Sigmoid colon (tissue), 4 donors: ENCODE data around the gene ARID5A.
A peak's percentile ranks its signal among the peaks of the same experiment; 100 is the strongest.

ENCODE experiments used
- EP300 ChIP-seq, 4 donors: sonication (generic); formaldehyde crosslinking; IDR thresholded peaks; one replicate each; pipeline ENCODE4 v1.6.1; 2017; ENCODE audit warnings: antibody characterized with exemption in 4 of 4
- POLR2A ChIP-seq, 2 donors: fragments of 450-650 bp; IDR thresholded peaks; one replicate each; pipeline ENCODE4 v1.6.1; 2016; ENCODE audit warnings: antibody characterized with exemption in 2 of 2, mild to moderate bottlenecking in 2 of 2, moderate library complexity in 2 of 2
- POLR2AphosphoS5 ChIP-seq, 4 donors: sonication (generic); formaldehyde crosslinking; IDR thresholded peaks; one replicate each; pipeline ENCODE4 v1.6.1; 2017; ENCODE audit warnings: antibody characterized with exemption in 4 of 4
- TF ChIP-seq, protein P1 (sequence below), 4 experiments: fragments of 450-650 bp in 3 of 4; fragments of 200-600 bp in 1 of 4; IDR thresholded peaks; one replicate each; pipeline ENCODE4 v1.5.1; 2016 to 2019; ENCODE audit warnings: antibody characterized with exemption in 4 of 4, mild to moderate bottlenecking in 3 of 4, moderate library complexity in 2 of 4

DNA sequence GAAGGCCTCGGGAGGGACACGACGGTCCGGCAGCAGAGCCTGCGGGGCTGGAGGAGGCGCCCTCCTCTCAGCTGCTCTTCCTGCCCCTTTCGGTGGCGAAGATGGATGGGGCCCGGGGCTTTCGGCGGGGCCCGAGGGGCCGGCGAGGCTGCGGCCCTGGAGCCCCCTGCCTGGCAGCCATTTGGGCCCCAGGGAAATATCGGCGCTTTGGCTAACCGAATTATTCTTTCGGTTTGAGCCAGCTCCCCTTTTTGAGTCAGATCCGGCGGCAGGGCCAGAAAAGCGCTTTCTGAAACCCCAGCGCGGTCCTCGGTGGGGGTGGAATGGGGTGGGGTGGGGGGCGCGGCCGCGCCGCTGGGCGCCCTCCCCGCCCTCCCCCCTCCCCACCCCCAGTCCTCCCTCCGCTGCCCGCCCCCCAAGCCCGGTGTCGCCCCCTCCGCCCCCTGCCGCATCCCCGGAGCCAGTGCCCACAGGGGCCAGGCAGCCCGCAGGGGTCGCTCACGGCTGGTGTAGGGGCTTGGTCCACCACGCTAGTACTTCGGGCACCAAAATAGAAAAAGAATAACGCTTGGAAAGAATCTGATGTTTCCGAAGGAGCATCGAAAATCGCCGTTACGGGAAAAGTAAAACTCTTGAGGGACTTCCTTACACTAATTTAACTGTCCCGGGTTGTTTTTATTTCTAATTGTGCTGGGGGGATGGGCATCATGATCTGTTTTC is 9.1 kb upstream of the ARID5A start:
- TF ChIP-seq, protein P1, sequence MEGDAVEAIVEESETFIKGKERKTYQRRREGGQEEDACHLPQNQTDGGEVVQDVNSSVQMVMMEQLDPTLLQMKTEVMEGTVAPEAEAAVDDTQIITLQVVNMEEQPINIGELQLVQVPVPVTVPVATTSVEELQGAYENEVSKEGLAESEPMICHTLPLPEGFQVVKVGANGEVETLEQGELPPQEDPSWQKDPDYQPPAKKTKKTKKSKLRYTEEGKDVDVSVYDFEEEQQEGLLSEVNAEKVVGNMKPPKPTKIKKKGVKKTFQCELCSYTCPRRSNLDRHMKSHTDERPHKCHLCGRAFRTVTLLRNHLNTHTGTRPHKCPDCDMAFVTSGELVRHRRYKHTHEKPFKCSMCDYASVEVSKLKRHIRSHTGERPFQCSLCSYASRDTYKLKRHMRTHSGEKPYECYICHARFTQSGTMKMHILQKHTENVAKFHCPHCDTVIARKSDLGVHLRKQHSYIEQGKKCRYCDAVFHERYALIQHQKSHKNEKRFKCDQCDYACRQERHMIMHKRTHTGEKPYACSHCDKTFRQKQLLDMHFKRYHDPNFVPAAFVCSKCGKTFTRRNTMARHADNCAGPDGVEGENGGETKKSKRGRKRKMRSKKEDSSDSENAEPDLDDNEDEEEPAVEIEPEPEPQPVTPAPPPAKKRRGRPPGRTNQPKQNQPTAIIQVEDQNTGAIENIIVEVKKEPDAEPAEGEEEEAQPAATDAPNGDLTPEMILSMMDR (IDR thresholded peaks at IDR 0.05) = peak in 1 of 4 experiments; percentile 42
- TF ChIP-seq POLR2AphosphoS5 (IDR thresholded peaks at IDR 0.05) (no peak), POLR2A (IDR thresholded peaks at IDR 0.05) (no peak), EP300 (IDR thresholded peaks at IDR 0.05) (no peak)
